GM19395 (cell line): ENCODE data around the gene PPIL6.

Source experiments
- ATAC-seq: cut with Tn5 transposase; IDR thresholded peaks from one replicate; pipeline ENCODE4 v1.9.1; 2021; ENCODE audit warnings: mild to moderate bottlenecking, moderate library complexity; ENCODE audit not compliant: unreplicated experiment

The PPIL6 gene

DNA sequence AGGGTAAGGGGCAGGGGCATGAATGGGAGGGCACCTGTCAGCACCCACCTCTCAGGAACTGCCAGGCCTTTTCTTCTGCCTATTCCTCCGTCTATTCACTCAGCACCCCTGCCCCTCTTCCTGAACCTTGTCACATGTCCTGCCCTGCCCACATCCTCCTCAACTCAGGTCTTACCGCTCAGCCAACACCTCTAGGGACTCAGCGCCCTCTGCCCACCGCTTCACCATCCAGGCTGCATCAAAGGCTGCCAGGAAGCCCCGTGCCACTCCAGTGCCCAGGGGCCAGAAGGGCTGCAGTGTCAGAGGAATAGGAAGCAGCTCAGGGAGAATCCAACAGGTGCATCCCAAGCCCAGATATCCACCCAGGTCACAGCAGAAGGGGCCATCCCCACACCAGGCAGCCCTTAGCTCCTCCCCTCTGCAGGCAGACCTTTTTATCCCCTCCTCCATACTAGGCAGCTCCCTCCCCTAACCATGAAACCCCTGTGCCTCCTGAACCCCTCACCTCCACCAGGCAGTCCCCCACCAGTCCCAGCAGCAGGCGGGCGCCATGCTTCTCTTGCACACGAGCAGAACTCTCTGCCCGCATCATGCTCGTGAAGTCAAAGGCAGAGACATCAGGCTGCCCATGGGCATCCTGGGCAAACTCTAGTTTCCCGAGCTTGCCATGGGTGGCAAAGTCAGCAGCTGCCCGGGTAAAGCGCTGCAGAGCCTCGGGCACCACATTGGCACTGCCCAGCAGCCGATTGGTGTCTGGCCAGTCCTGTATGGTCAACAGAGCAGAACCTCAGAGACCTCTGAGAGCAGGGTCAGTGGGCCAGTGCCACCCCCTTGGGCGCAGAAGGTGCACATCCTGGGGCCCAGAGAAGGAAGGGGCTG, 9.6 kb upstream of the PPIL6 start:
- no peak for ATAC-seq

- no peak for ATAC-seq
Measured at GRCh38 chr6:109449064-109449794, 8.8 kb upstream of the PPIL6 start.

GRCh38 chr6:109448615-109449014, 8.2 kb upstream of the PPIL6 start:
- ATAC-seq: no peak

DNA sequence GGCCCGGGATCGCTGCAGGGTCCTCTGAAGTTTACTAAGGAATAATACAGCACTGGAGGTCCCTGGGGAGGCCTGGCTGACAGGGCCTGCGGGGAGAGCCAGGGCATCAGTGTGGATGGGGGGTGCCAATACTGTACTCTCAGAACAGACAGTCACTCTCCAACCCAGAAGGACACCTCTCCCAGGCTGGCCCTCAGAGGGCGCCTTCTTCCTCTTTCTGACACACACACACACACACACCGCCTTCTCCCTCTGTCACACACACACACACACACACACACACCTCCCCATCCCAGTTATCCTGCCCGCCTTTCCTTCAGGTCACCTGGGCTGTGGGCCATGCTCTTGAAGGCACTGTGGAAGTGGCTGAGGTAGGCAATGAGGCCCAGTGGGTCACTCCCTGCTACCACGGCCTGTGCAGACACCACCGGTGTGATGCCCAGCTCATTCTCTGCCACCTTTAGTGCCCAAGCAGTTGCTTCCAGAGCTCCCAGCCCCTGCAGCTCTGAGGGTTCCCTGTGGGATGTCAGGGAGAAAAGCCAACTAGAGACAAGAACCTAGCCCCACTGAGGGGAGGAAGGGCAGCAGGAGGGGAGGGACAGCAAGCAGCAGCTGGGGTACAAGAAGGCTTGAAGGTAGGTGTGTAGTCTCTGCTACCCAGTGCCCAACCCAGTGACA, 7.6 kb upstream of the PPIL6 start:
- ATAC-seq: no peak

- no peak for ATAC-seq
Measured at GRCh38 chr6:109447087-109447486, 6.7 kb upstream of the PPIL6 start.

DNA sequence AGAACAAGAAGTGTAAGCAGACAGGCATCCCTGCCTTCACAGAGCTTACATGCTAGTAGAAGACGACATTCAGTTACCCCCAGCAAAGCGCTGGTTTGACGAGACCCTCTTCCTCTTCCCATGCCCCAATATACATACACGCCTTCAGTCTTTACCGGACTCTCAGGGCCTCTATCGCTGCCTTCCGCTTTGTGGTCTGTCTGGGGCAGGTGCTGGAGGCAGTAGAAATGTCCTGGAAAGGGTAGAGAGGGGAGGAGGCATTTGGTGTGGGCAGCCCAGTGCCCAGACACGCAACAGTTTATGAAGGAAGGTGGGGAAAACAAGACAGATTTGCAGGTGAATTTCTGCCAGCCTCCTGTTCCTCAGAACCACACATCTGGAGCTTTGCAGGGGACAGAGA, 6.1 kb upstream of the PPIL6 start:
- ATAC-seq: no peak

GRCh38 chr6:109446072-109446471, 5.6 kb upstream of the PPIL6 start:
- ATAC-seq: no peak

- no peak for ATAC-seq
Measured at GRCh38 chr6:109445382-109445781, 5.0 kb upstream of the PPIL6 start.

- no peak for ATAC-seq
Measured at GRCh38 chr6:109443425-109443950, 3.1 kb upstream of the PPIL6 start.

DNA sequence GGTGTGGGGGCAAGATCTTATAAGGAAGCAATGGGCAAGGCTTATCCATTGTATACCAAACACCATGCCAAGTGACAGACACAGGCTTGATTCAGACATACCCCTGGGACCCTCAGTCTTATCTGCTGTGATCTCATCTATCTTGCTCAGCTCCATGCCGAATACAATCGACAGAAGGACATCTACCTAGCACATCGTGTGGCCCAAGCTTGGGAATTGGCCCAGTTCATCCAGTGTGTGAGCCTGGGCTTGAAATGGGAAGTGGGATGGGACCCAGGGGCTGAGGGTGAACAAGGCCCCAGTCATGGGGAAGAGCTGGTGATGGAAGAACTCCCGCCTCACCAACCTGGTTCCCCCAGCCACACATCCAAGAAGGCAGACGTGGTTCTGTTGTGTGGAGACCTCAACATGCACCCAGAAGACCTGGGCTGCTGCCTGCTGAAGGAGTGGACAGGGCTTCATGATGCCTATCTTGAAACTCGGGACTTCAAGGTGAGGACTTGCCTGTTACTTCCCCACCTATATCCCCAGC, 2.0 kb upstream of the PPIL6 start:
- no peak for ATAC-seq

- peak; percentile 45 for ATAC-seq
Measured at GRCh38 chr6:109441069-109441816, 815 bp upstream of the PPIL6 start.

- no peak for ATAC-seq
Measured at GRCh38 chr6:109436041-109436440, 4.4 kb downstream of the PPIL6 start.

DNA sequence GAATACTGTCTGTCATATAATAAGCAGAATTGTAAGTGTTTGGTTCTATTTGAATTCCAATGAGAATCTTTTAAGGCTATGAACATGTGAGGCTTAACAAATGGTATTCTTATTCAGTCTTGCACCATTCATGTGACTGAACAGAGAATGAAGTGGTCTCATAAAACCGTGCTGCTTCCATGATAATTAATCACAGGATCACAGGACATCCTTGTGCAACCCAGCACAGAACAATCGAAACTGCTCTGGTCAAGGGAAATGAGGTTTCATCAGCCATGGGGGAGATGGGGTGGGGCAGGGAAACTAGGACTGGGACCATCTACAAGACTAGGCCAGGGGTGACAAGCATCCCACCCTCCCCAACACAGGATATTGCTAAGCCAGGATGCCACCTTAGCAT, 6.0 kb downstream of the PPIL6 start:
- no peak for ATAC-seq

GRCh38 chr6:109429496-109429895, 10.9 kb downstream of the PPIL6 start:
- no peak for ATAC-seq

- no peak for ATAC-seq
Measured at GRCh38 chr6:109428889-109429477, 11.4 kb downstream of the PPIL6 start.

- ATAC-seq: no peak
Measured at GRCh38 chr6:109424946-109425345, 15.5 kb downstream of the PPIL6 start.

- no peak for ATAC-seq
Measured at GRCh38 chr6:109421184-109421583, 19.2 kb downstream of the PPIL6 start.

DNA sequence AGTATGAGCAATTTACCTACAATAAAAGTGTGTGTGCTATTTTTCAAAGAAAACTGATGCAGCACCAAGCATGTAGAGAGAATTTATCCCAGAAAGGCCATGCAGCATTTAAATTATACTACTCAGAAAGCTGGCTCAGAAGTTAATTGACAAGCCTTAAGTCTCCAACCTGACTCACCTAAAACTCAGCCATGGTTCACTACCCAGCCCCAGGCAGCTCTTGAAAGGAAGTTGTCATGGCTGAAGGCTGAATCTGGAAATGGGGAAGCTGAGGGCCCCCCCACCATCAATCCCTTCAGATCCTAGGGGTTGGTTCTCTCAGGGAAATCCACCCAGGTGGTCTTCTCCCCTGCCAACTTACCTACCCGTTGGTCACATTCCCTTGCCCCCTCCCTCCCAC, 19.7 kb downstream of the PPIL6 start:
- ATAC-seq: no peak

GRCh38 chr6:109417646-109418045, 22.8 kb downstream of the PPIL6 start:
- no peak for ATAC-seq

DNA sequence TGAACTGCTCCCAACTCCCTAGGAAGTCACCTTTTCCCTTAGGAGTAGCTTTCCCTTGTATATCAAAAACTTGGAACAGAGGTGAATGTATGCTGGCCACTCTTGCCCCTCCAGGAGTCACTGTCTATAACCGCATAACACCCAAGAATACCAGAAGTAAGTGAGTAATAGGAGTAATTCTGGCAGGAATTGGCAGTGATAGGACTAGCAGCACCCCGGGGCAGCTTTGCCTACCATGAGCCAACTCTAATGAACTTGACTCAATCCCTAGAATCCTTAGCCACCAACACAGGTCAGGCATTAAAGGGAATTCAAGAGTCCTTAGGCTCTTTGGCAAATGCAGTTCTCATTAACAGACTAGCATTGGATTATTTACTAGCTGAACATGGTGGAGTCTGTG, 29.4 kb downstream of the PPIL6 start:
- ATAC-seq: no peak
